ENCODE data around the gene APRT.
"Not testable (repeated sequence)": the region's sequence is repeated elsewhere in the genome, so short reads cannot be mapped to it uniquely, and the experiment has no call there.

The APRT gene

DNA sequence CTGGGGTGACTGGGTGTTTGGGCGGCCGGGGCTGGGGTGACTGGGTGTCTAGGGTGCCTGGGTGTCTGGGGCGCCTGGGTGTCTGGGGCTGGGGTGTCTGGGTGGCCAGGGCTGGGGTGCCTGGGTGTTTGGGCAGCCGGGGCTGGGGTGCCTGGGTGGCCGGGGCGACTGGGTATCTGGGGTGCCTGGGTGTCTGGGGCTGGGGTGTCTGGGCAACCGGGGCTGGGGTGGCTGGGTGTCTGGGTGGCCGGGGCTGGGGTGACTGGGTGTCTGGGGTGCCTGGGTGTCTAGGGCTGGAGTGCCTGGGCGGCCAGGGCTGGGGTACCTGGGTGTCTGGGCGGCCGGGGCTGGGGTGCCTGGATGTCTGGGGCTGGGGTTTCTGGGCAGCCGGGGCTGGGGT lies 13.4 kb upstream of the APRT start:
- H3K9ac ChIP-seq (ENCODE audit: low read length in 5 of 5), result no peak overlapping the region
- H3K4me1 ChIP-seq (ENCODE audit: control insufficient read depth in 5 of 5, insufficient read depth in 5 of 5, low read length in 5 of 5), result peaks cover 0 to 2% (median 0%) of the 10 kb centered on the region in 5 donors
- no peaks in the 10 kb centered on the region for H3K27me3 ChIP-seq (ENCODE audit: control insufficient read depth in 5 of 5, insufficient read depth in 4 of 5, low read length in 5 of 5)
- no peak overlapping the region for H3K4me3 ChIP-seq (ENCODE audit: low read depth in 1 of 5, low read length in 5 of 5)
- H3K36me3 ChIP-seq (ENCODE audit: control insufficient read depth in 5 of 5, insufficient read depth in 5 of 5, low read length in 5 of 5), result peaks cover 0 to 71% (median 47%) of the 10 kb centered on the region in 5 donors
- no peak overlapping the region for H3K27ac ChIP-seq (ENCODE audit: low read depth, low read length)
- H3K9me3 ChIP-seq (ENCODE audit: control insufficient read depth in 5 of 5, low read length in 5 of 5), result no peaks in the 10 kb centered on the region

DNA sequence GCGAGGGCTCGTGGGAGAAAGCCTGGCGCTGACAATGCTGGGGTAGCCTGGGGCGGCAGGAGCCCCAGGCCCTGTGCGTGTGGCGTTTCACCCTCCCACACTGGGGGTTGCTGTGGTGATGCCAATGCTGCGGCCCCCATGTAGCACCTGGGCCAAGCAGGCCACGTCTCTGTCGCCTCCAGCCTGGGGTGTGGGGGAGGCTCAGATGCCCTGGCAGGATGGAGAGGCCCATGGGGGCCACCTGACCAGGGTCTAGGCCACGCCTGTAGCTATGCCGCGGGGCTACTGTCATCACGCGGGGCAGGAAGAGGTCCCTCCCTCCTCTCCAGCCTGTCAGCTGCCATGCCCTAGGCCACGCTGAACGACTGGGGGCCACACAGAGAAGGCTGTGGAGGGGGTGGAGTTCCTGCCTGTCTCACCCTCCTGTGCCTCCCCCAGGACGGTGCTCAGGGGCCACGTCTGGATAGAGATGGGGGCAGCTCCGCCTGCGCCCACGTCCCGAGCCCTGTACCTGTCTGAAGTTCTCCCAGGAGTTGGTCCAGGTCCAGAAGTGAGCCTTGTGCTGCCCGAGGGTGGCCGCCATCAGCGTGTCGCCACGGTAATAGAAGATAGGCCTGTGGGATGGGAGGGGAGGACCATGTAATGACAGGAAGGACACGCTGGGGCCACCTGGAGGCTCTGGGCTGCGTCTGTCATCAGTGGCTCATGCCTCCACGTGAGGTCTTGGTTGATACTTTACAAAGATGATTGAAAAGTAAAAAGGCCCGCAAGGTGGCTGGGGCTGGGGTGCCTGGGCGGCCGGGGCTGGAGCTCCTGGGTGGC lies 12.7 kb upstream of the APRT start:
- no peaks in the 10 kb centered on the region for H3K27me3 ChIP-seq (ENCODE audit: control insufficient read depth in 5 of 5, insufficient read depth in 4 of 5, low read length in 5 of 5)
- H3K9ac ChIP-seq (ENCODE audit: low read length in 5 of 5), result no peak overlapping the region
- H3K4me1 ChIP-seq (ENCODE audit: control insufficient read depth in 5 of 5, insufficient read depth in 5 of 5, low read length in 5 of 5), result peaks cover 0 to 2% (median 0%) of the 10 kb centered on the region in 5 donors
- no peak overlapping the region for H3K4me3 ChIP-seq (ENCODE audit: low read depth in 1 of 5, low read length in 5 of 5)
- H3K27ac ChIP-seq (ENCODE audit: low read depth, low read length), result no peak overlapping the region
- H3K9me3 ChIP-seq (ENCODE audit: control insufficient read depth in 5 of 5, low read length in 5 of 5), result no peaks in the 10 kb centered on the region
- H3K36me3 ChIP-seq (ENCODE audit: control insufficient read depth in 5 of 5, insufficient read depth in 5 of 5, low read length in 5 of 5), result peaks cover 0 to 68% (median 44%) of the 10 kb centered on the region in 5 donors

DNA sequence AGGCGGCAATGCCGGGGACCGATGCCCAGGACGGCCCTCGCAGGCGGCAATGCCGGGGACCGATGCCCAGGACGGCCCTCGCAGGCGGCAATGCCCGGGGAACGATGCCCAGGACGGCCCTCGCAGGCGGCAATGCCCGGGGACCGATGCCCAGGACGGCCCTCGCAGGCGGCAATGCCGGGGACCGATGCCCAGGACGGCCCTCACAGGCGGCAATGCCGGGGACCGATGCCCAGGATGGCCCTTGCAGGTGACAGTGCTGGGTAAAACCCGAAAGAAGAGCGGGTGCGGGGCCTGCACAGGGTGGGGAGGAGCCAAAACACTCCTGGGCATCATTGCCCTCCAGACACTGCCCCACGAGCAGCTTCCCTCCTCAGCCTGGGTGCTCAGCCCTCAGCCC lies 11.9 kb upstream of the APRT start:
- H3K36me3 ChIP-seq (ENCODE audit: control insufficient read depth in 5 of 5, insufficient read depth in 5 of 5, low read length in 5 of 5), result peaks cover 0 to 65% (median 39%) of the 10 kb centered on the region in 5 donors
- H3K9ac ChIP-seq (ENCODE audit: low read length in 5 of 5); H3K4me1 ChIP-seq (ENCODE audit: control insufficient read depth in 5 of 5, insufficient read depth in 5 of 5, low read length in 5 of 5); H3K4me3 ChIP-seq (ENCODE audit: low read depth in 1 of 5, low read length in 5 of 5); H3K27me3 ChIP-seq (ENCODE audit: control insufficient read depth in 5 of 5, insufficient read depth in 4 of 5, low read length in 5 of 5); H3K27ac ChIP-seq (ENCODE audit: low read depth, low read length); H3K9me3 ChIP-seq (ENCODE audit: control insufficient read depth in 5 of 5, low read length in 5 of 5): not testable (repeated sequence)

DNA sequence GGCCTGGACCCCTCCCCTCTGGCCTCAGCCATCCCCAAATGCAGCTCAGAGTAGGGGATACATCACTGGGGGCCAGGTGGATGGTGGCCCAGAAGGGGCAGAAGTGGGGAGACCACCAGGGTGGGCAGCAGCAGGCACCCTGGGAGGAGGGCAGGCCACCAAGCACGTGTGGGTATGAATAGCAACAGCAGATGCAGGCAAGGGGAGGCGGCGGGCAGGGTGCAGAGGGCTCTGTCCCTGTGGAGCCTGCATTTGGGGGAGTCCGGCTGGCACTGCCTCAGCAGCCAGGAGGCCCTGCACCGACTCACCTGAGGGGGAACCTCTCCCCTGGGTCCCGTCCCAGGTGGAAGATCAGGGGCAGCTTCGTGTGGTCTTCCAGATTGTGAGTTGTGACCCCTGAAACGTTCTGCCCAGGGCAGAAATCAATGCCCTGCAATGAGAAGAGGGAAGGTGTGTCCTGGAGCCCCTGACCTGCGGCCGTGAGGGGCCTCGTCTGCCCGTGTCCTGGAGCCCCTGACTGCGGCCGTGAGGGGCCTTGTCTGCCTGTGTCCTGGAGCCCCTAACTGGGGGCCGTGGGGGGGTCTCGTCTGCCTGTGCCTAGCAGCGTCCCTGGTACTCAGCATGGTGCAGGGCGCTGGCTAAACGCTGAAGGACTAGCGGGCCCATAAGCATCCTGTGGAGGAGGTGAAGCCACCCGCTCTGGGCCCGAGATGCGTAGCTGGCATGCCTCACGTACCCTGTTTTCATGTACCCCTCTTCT lies 10.7 kb upstream of the APRT start:
- Histone ChIP-seq H3K4me1 (ENCODE audit: control insufficient read depth in 5 of 5, insufficient read depth in 5 of 5, low read length in 5 of 5) (peaks cover 0 to 2% (median 0%) of the 10 kb centered on the region in 5 donors), H3K9me3 (ENCODE audit: control insufficient read depth in 5 of 5, low read length in 5 of 5) (no peaks in the 10 kb centered on the region), H3K27ac (ENCODE audit: low read depth, low read length) (no peak overlapping the region), H3K9ac (ENCODE audit: low read length in 5 of 5) (no peak overlapping the region), H3K27me3 (ENCODE audit: control insufficient read depth in 5 of 5, insufficient read depth in 4 of 5, low read length in 5 of 5) (no peaks in the 10 kb centered on the region), H3K36me3 (ENCODE audit: control insufficient read depth in 5 of 5, insufficient read depth in 5 of 5, low read length in 5 of 5) (peaks cover 0 to 56% (median 31%) of the 10 kb centered on the region in 5 donors), H3K4me3 (ENCODE audit: low read depth in 1 of 5, low read length in 5 of 5) (no peak overlapping the region)

DNA sequence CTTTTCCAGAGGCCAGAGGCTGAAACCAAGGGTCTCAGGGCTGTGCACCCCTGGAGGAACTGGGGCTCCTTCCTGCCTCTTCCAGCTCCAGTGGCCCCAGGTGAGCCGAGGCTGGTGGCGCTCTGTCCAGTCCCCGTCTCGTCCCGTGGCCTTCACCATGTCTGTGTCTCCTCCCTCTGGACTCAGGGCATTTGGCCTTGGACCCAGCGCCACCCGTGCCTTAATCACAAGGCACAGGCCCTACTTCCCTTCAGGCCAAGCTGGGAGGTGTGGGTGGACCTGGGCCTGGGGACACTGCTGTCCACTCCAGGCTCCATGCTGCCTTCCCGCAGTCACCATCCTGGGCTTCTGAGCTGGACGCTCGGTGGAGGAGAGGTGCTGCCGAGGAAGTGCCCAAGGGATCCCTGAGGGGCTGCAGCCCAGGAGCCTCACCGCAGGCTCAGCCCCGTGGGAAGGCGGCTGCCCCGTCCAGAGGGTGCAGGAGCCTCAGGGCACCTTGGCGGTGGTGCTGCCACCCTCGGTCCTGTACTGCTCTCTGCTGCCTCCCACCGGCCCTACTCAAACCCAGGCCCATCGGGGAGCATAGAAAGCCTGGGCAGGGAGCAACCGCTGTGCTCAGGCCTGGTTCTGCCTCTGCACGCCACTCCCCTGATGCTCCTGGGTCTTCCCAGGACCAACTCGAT lies 9.6 kb upstream of the APRT start:
- Histone ChIP-seq H3K27ac (ENCODE audit: low read depth, low read length) (no peak overlapping the region), H3K36me3 (ENCODE audit: control insufficient read depth in 5 of 5, insufficient read depth in 5 of 5, low read length in 5 of 5) (peaks cover 0 to 46% (median 31%) of the 10 kb centered on the region in 5 donors)

DNA sequence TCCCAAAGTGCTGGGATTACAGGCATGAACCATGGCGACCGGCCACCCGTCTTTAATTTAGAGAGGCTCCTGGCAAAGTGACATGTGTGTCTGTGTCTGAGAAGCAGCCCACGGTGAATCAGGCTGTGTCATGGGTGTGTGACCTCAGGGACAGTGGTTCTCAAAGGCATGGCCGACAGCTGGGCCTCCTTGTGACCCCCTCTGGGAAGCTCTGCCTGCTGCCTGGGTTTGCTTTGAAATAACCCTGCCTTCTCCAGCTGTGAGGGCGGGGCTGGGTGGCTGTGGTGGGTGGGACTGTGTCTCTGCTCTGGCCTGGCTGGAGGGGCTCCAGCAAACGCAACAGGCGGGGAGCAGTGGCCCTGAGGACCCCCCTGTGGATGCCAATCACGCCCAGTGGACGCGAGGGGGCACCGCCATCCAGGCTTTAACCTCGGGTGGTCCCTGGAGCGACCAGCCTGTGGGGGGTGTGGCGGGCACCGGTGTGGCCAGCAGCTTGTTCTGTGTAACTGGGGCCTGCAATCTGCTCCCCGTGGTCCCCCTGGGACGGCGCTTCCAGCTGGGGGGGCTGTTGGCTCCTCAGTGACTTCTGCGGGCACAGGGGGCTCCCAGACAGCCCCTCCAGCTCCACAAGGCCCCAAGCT lies 8.8 kb upstream of the APRT start:
- no peaks in the 10 kb centered on the region for H3K9me3 ChIP-seq (ENCODE audit: control insufficient read depth in 5 of 5, low read length in 5 of 5)
- no peak overlapping the region for H3K27ac ChIP-seq (ENCODE audit: low read depth, low read length)
- no peak overlapping the region for H3K9ac ChIP-seq (ENCODE audit: low read length in 5 of 5)
- H3K4me3 ChIP-seq (ENCODE audit: low read depth in 1 of 5, low read length in 5 of 5), result no peak overlapping the region
- no peaks in the 10 kb centered on the region for H3K27me3 ChIP-seq (ENCODE audit: control insufficient read depth in 5 of 5, insufficient read depth in 4 of 5, low read length in 5 of 5)
- peaks cover 0 to 41% (median 27%) of the 10 kb centered on the region in 5 donors for H3K36me3 ChIP-seq (ENCODE audit: control insufficient read depth in 5 of 5, insufficient read depth in 5 of 5, low read length in 5 of 5)
- H3K4me1 ChIP-seq (ENCODE audit: control insufficient read depth in 5 of 5, insufficient read depth in 5 of 5, low read length in 5 of 5), result peaks cover 0 to 2% (median 0%) of the 10 kb centered on the region in 5 donors

More for the DNA sequence above, 9.6 kb upstream of the APRT start:
- no peak overlapping the region for H3K9ac ChIP-seq (ENCODE audit: low read length in 5 of 5)
- no peaks in the 10 kb centered on the region for H3K9me3 ChIP-seq (ENCODE audit: control insufficient read depth in 5 of 5, low read length in 5 of 5)
- no peaks in the 10 kb centered on the region for H3K27me3 ChIP-seq (ENCODE audit: control insufficient read depth in 5 of 5, insufficient read depth in 4 of 5, low read length in 5 of 5)
- H3K4me1 ChIP-seq (ENCODE audit: control insufficient read depth in 5 of 5, insufficient read depth in 5 of 5, low read length in 5 of 5), result peaks cover 0 to 2% (median 0%) of the 10 kb centered on the region in 5 donors
- no peak overlapping the region for H3K4me3 ChIP-seq (ENCODE audit: low read depth in 1 of 5, low read length in 5 of 5)

DNA sequence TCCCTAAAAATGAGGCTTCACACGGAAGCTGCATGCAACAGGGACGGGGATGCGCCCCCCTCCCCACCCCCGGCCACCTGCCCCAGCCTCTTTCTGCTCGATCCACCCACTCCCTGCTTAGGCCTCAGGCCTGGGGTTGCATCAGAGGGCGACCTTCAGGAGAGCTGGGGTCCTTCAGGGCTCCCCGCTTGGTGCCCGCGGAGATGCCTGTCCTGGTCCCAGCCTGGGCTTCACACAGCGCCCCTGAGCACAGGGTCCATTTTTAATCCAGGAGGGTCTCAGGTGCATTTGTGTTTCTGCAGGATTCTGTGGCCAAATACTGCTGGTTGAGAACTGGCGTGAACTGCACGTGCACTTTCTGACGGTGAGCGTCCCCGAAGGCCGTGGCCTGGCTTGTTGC lies 7.4 kb upstream of the APRT start:
- no peak overlapping the region for H3K9ac ChIP-seq (ENCODE audit: low read length in 5 of 5)
- peaks cover 0 to 36% (median 19%) of the 10 kb centered on the region in 5 donors for H3K36me3 ChIP-seq (ENCODE audit: control insufficient read depth in 5 of 5, insufficient read depth in 5 of 5, low read length in 5 of 5)
- peaks cover 0 to 2% (median 0%) of the 10 kb centered on the region in 5 donors for H3K4me1 ChIP-seq (ENCODE audit: control insufficient read depth in 5 of 5, insufficient read depth in 5 of 5, low read length in 5 of 5)
- no peak overlapping the region for H3K27ac ChIP-seq (ENCODE audit: low read depth, low read length)
- H3K9me3 ChIP-seq (ENCODE audit: control insufficient read depth in 5 of 5, low read length in 5 of 5), result no peaks in the 10 kb centered on the region
- no peak overlapping the region for H3K4me3 ChIP-seq (ENCODE audit: low read depth in 1 of 5, low read length in 5 of 5)
- H3K27me3 ChIP-seq (ENCODE audit: control insufficient read depth in 5 of 5, insufficient read depth in 4 of 5, low read length in 5 of 5), result no peaks in the 10 kb centered on the region

DNA sequence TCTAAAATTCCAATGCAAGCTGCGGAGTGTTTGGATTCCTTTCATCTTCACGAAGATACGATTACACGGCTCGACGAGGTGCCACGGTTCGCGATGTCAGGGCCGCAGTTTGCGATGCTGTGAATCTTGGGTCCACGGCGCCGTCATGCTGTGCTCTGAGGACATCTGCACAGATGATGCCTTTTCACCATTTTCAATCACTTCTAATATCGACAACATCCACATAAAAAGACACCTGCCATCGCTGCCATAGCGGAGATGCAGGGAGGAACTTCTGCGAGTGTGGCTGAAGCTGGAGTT lies 6.8 kb upstream of the APRT start:
- Histone ChIP-seq H3K4me3 (ENCODE audit: low read depth in 1 of 5, low read length in 5 of 5) (no peak overlapping the region), H3K9ac (ENCODE audit: low read length in 5 of 5) (no peak overlapping the region), H3K36me3 (ENCODE audit: control insufficient read depth in 5 of 5, insufficient read depth in 5 of 5, low read length in 5 of 5) (peaks cover 0 to 31% (median 19%) of the 10 kb centered on the region in 5 donors), H3K4me1 (ENCODE audit: control insufficient read depth in 5 of 5, insufficient read depth in 5 of 5, low read length in 5 of 5) (peaks cover 0 to 2% (median 0%) of the 10 kb centered on the region in 5 donors), H3K27ac (ENCODE audit: low read depth, low read length) (no peak overlapping the region), H3K9me3 (ENCODE audit: control insufficient read depth in 5 of 5, low read length in 5 of 5) (no peaks in the 10 kb centered on the region), H3K27me3 (ENCODE audit: control insufficient read depth in 5 of 5, insufficient read depth in 4 of 5, low read length in 5 of 5) (no peaks in the 10 kb centered on the region)

DNA sequence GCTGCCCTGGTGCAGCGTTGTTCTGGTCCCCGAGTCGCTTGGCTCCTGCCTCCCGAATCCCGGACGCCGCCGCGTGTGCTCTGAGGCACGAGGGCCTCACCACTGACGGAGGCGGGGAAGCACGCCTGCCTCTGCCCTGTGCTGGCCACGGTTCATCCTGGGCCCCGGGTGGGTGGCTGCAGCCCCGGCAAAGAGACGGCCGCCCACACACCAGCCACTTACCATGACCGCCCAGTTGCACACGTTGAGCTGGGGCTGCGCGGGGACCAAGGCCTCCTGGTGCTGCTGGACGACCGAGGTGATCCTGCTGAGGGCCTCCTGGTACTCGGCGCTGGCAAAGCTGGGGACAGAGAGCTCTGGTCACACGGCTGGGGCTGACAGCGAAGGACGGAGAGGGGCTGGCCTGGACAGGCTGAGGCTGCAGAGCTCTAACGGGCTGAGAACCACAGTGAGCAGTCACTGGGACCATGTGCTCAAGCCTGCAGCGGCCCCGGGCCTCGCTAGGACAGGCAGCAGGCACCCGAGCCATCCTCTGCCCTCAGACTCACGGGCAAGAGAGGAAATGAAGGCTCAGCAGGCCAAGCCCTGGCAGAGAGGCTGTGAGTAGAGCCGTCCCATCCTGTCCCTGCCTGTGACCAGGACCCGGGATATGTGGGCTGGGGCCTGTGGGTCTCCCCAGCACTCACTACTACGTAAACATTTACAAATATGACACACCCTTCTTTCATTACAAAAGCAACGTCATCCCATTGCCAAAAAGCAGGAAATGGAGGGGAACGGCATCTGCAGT lies 6.3 kb upstream of the APRT start:
- Histone ChIP-seq H3K4me3 (ENCODE audit: low read depth in 1 of 5, low read length in 5 of 5) (no peak overlapping the region), H3K27me3 (ENCODE audit: control insufficient read depth in 5 of 5, insufficient read depth in 4 of 5, low read length in 5 of 5) (no peaks in the 10 kb centered on the region), H3K36me3 (ENCODE audit: control insufficient read depth in 5 of 5, insufficient read depth in 5 of 5, low read length in 5 of 5) (peaks cover 0 to 29% (median 18%) of the 10 kb centered on the region in 5 donors), H3K27ac (ENCODE audit: low read depth, low read length) (no peak overlapping the region), H3K9me3 (ENCODE audit: control insufficient read depth in 5 of 5, low read length in 5 of 5) (no peaks in the 10 kb centered on the region), H3K9ac (ENCODE audit: low read length in 5 of 5) (no peak overlapping the region), H3K4me1 (ENCODE audit: control insufficient read depth in 5 of 5, insufficient read depth in 5 of 5, low read length in 5 of 5) (peaks cover 0 to 3% (median 2%) of the 10 kb centered on the region in 5 donors)

All from subcutaneous abdominal adipose tissue (tissue), 5 donors.